SU-DHL-6 (cell line): ENCODE data around the gene ATP6V0C.

Source experiments
- H2AFZ ChIP-seq: fragments of 200-600 bp; sonication (generic); 2 replicates; pipeline ENCODE4 v1.6.1; 2014; ENCODE audit warnings: low read depth, mild to moderate bottlenecking, moderate library complexity, mixed read lengths, antibody characterized with exemption, low read length; ENCODE audit not compliant: severe bottlenecking
- H3F3A ChIP-seq: fragments of 200-600 bp; shearing (Covaris generic); 2 replicates; pipeline ENCODE4 v1.6.0; 2016; ENCODE audit warnings: antibody characterized with exemption, mild to moderate bottlenecking; ENCODE audit not compliant: insufficient read depth
- H3K27ac ChIP-seq: fragments of 200-600 bp; sonication (generic); 2 replicates; pipeline ENCODE4 v1.5.1; 2016; ENCODE audit warnings: low read depth, mild to moderate bottlenecking, low read length, moderate library complexity, mixed read lengths
- H3K27me3 ChIP-seq: fragments of 200-600 bp; sonication (generic), shearing (Covaris generic); 2 replicates; pipeline ENCODE4 v1.6.0; 2014; ENCODE audit warnings: mild to moderate bottlenecking, low read length
- H3K36me3 ChIP-seq: fragments of 200-600 bp; sonication (generic); 2 replicates; pipeline ENCODE4 v1.6.1; 2014; ENCODE audit warnings: mild to moderate bottlenecking, low read length, mixed read lengths
- H3K4me2 ChIP-seq: fragments of 300-600, 200-600 bp; shearing (Covaris generic), sonication (generic); 2 replicates; pipeline ENCODE4 v1.6.0; 2014; ENCODE audit warnings: low read length, low read depth, mild to moderate bottlenecking; ENCODE audit not compliant: poor library complexity, severe bottlenecking
- H3K4me3 ChIP-seq: fragments of 200-600 bp; sonication (generic); 2 replicates; pipeline ENCODE4 v1.5.1; 2014; ENCODE audit warnings: antibody characterized with exemption, low read length, mild to moderate bottlenecking, mixed read lengths; ENCODE audit not compliant: insufficient read depth, poor library complexity, severe bottlenecking
- H3K79me2 ChIP-seq: fragments of 200-600 bp; sonication (generic); 2 replicates; pipeline ENCODE4 v1.6.1; 2014; ENCODE audit warnings: mild to moderate bottlenecking, low read length, moderate library complexity; ENCODE audit not compliant: insufficient read depth
- H3K9ac ChIP-seq: fragments of 200-600 bp; sonication (generic); 2 replicates; pipeline ENCODE4 v1.7.0; 2014; ENCODE audit warnings: mild to moderate bottlenecking, low read length
- H3K9me2 ChIP-seq: fragments of 200-600 bp; sonication (generic); replicated peaks from 2 replicates; pipeline ENCODE4 v1.6.1; 2014; ENCODE audit warnings: low read length; ENCODE audit not compliant: insufficient read depth
- H3K9me3 ChIP-seq: fragments of 200-600 bp; sonication (generic); 2 replicates; pipeline ENCODE4 v1.6.1; 2014; ENCODE audit warnings: low read length, mixed read lengths; ENCODE audit not compliant: insufficient read depth
- H4K20me1 ChIP-seq: fragments of 200-600 bp; sonication (generic); 2 replicates; pipeline ENCODE4 v1.6.1; 2014; ENCODE audit warnings: low read depth, mild to moderate bottlenecking, antibody characterized with exemption, low read length, moderate library complexity, mixed read lengths
- CTCF ChIP-seq: fragments of 200-600 bp; sonication (generic); IDR thresholded peaks from one replicate; pipeline ENCODE4 v1.5.1; 2017; ENCODE audit warnings: antibody characterized with exemption, mild to moderate bottlenecking, low read length, moderate library complexity; ENCODE audit not compliant: insufficient read depth, poor library complexity, severe bottlenecking
- EZH2phosphoT487 ChIP-seq: fragments of 200-600 bp; sonication (generic), shearing (Covaris generic); conservative IDR thresholded peaks from 2 replicates; pipeline ENCODE4 v1.6.1; 2018; ENCODE audit warnings: mild to moderate bottlenecking, antibody characterized with exemption, low read length, moderate library complexity, mixed read lengths

ATP6V0C gene

GRCh38 chr16:2470603-2471015 is 43.1 kb upstream of the ATP6V0C start:
- peaks cover 12% of the 10 kb centered on the region; the same call in 1 of the 2 replicates for H3F3A ChIP-seq
- no peak overlapping the region for H3K4me3 ChIP-seq
- H3K9me3 ChIP-seq, result no peaks in the 10 kb centered on the region
- no peak overlapping the region for H3K4me2 ChIP-seq
- TF ChIP-seq CTCF (no peak), EZH2phosphoT487 (no peak)
- H3K27ac ChIP-seq, result peak overlapping the region; percentile 20
- no peaks in the 10 kb centered on the region for H3K9me2 ChIP-seq
- H3K36me3 ChIP-seq, result no peaks in the 10 kb centered on the region
- no peak overlapping the region for H3K9ac ChIP-seq
- H3K79me2 ChIP-seq, result no peaks in the 10 kb centered on the region
- no peaks in the 10 kb centered on the region; the same call in 1 of the 2 replicates for H4K20me1 ChIP-seq
- H3K27me3 ChIP-seq, result no peaks in the 10 kb centered on the region
- no peak overlapping the region for H2AFZ ChIP-seq

DNA sequence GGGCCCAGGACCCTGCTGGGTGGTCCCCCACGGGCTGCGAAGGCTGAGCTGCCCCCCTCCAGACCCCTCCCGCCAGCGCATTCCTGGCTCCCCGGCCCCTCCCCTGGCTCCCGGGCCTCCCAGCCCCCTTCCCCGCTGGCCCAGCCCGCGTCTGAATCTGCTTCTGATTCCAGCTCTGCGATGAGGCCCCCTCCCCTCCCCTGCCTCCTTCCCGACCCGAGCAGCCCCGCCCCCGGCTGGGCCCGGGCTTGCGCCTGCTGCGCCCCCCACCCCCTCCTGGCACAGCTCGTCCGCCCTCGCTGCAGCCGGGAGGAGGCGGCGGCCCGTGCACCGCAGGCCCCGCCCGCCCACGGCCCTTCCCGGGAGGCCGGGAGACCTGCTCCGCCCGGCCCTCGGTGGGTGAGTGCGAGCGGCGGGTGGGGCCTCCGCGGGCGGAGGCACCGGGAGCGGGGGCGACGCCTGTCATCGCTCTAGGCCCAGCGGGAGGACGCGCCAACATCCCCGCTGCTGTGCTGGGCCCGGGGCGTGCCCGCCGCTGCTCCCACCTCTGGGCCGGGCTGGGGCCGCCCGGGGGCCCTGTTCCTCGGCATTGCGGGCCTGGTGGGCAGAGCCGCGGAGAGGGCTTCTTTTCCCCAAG is 42.6 kb upstream of the ATP6V0C start, which contains the start of gene NTN3:
Gene NTN3, plus strand, starts transcription at position 282 of the 637 bp plus-strand sequence. CDS start 405 bp downstream, outside the sequence.
- no peak within 1 kb of the TSS for H2AFZ ChIP-seq
- H3F3A ChIP-seq, result peaks cover 12% of the 10 kb centered on the region; the same call in 1 of the 2 replicates
- no peaks in the 10 kb centered on the region; the same call in 1 of the 2 replicates for H4K20me1 ChIP-seq
- H3K9me2 ChIP-seq, result no peaks in the 10 kb centered on the region
- no peaks in the 10 kb centered on the region for H3K79me2 ChIP-seq
- no peaks in the 10 kb centered on the region for H3K9me3 ChIP-seq
- H3K9ac ChIP-seq, result no peak within 1 kb of the TSS
- no peaks in the 10 kb centered on the region for H3K36me3 ChIP-seq
- H3K27me3 ChIP-seq, result no peaks in the 10 kb centered on the region
- peak within 1 kb of the TSS; percentile 15 for H3K4me2 ChIP-seq
- peak within 1 kb of the TSS; percentile 62 for H3K27ac ChIP-seq
- H3K4me3 ChIP-seq, result no peak within 1 kb of the TSS
- TF ChIP-seq CTCF, result no peak
- no peak for TF ChIP-seq EZH2phosphoT487

- Histone ChIP-seq H3K9me3 (no peaks in the 10 kb centered on the region), H3K79me2 (no peaks in the 10 kb centered on the region), H3K27ac (no peak overlapping the region), H3K4me2 (peak overlapping the region; percentile 15), H4K20me1 (no peaks in the 10 kb centered on the region; the same call in 1 of the 2 replicates), H3K9ac (no peak overlapping the region), H3K36me3 (no peaks in the 10 kb centered on the region), H2AFZ (no peak overlapping the region), H3K9me2 (no peaks in the 10 kb centered on the region), H3K27me3 (no peaks in the 10 kb centered on the region), H3K4me3 (no peak overlapping the region), H3F3A (peaks cover 12% of the 10 kb centered on the region; the same call in 1 of the 2 replicates)
- no peak for TF ChIP-seq CTCF
Observed at GRCh38 chr16:2471653-2472487, 41.9 kb upstream of the ATP6V0C start.
